GM23338 (cell line): ENCODE measurements around the gene DUS2. TPM values are rescaled to one million over a fixed set of nuclear protein-coding genes. Genes with fewer than 3 reads are reported as not detected.

ENCODE experiments used
- ATAC-seq: fragments of 200-7000 bp; cut with Tn5 transposase; 3 replicates; pipeline ENCODE4 v1.9.1; 2020
- DNase-seq: peaks from one replicate; pipeline ENCODE4 v3.0.0-alpha.2; 2015; ENCODE audit warnings: low spot score
- H2AFZ ChIP-seq: fragments of 200-600 bp; sonication (generic); 2 replicates; pipeline ENCODE4 v1.8.0; 2016; ENCODE audit warnings: antibody characterized with exemption, mild to moderate bottlenecking, moderate library complexity
- H3F3A ChIP-seq: fragments of 200-600 bp; sonication (generic); replicated peaks from 2 replicates; pipeline ENCODE4 v1.8.0; 2017; ENCODE audit warnings: antibody characterized with exemption, mixed run types, low read depth
- H3K27ac ChIP-seq: fragments of 200-600 bp; sonication (generic); 2 replicates; pipeline ENCODE4 v1.6.1; 2016; ENCODE audit warnings: low read depth
- H3K27me3 ChIP-seq: fragments of 200-600 bp; sonication (generic); 2 replicates; pipeline ENCODE4 v1.8.0; 2016; ENCODE audit warnings: mild to moderate bottlenecking, mixed run types, moderate library complexity; ENCODE audit not compliant: insufficient read depth
- H3K36me3 ChIP-seq: fragments of 200-600 bp; sonication (generic); 2 replicates; pipeline ENCODE4 v1.8.0; 2016; ENCODE audit warnings: mild to moderate bottlenecking; ENCODE audit not compliant: insufficient read depth
- H3K4me1 ChIP-seq: fragments of 200-600 bp; sonication (generic); 2 replicates; pipeline ENCODE4 v1.8.0; 2016; ENCODE audit warnings: mild to moderate bottlenecking, moderate library complexity; ENCODE audit not compliant: insufficient read depth
- H3K4me2 ChIP-seq: fragments of 200-600 bp; sonication (generic); 2 replicates; pipeline ENCODE4 v1.7.1; 2017; ENCODE audit warnings: mixed run types
- H3K4me3 ChIP-seq: fragments of 200-600 bp; sonication (generic); 2 replicates; pipeline ENCODE4 v1.6.1; 2016; ENCODE audit warnings: mixed run types
- H3K79me2 ChIP-seq: fragments of 200-600 bp; sonication (generic); replicated peaks from 2 replicates; pipeline ENCODE4 v1.8.0; 2017; ENCODE audit warnings: mild to moderate bottlenecking; ENCODE audit not compliant: insufficient read depth
- H3K9me2 ChIP-seq: fragments of 200-600 bp; sonication (generic); 2 replicates; pipeline ENCODE4 v1.8.0; 2017; ENCODE audit not compliant: insufficient read depth
- H4K20me1 ChIP-seq: fragments of 200-600 bp; sonication (generic); replicated peaks from 2 replicates; pipeline ENCODE4 v1.8.0; 2017; ENCODE audit warnings: mild to moderate bottlenecking; ENCODE audit not compliant: insufficient read depth
- H3K27ac Mint-ChIP-seq: 2 replicates; pipeline ENCODE4 v1.8.0; 2020; ENCODE audit warnings: inconsistent platforms, mild to moderate bottlenecking, moderate library complexity, mixed read lengths
- H3K27me3 Mint-ChIP-seq: 3 replicates; pipeline ENCODE4 v1.8.0; 2022; ENCODE audit warnings: low read depth, mild to moderate bottlenecking, moderate library complexity, mixed read lengths, inconsistent platforms; ENCODE audit not compliant: insufficient read depth, poor library complexity
- H3K36me3 Mint-ChIP-seq: 3 replicates; pipeline ENCODE4 v1.8.0; 2021; ENCODE audit warnings: low read depth, mild to moderate bottlenecking, inconsistent platforms, moderate library complexity, mixed read lengths
- H3K4me1 Mint-ChIP-seq: 3 replicates; pipeline ENCODE4 v1.8.0; 2020; ENCODE audit warnings: mild to moderate bottlenecking, inconsistent platforms, mixed read lengths
- H3K4me3 Mint-ChIP-seq: 3 replicates; pipeline ENCODE4 v1.8.0; 2021; ENCODE audit warnings: moderate library complexity, mild to moderate bottlenecking, inconsistent platforms, mixed read lengths
- H3K9me3 Mint-ChIP-seq: 3 replicates; pipeline ENCODE4 v1.8.0; 2020; ENCODE audit warnings: moderate library complexity, mild to moderate bottlenecking, inconsistent platforms, mixed read lengths
- EZH2phosphoT487 ChIP-seq: fragments of 200-600 bp; sonication (generic); IDR thresholded peaks from one replicate; pipeline ENCODE4 v1.8.1; 2018; ENCODE audit warnings: antibody characterized with exemption; ENCODE audit not compliant: unreplicated experiment
- polyA plus RNA-seq: library from polyadenylated mRNA; unstranded; fragments of >200 nt; fragmentation: Nextera tagmentation; extraction: Ambion mirVana; gene quantifications from 2 replicates; pipeline ENCODE4 v1.2.1, GENCODE V29; 2016
- total RNA-seq: library from RNA; depleted of rRNA; stranded (reverse); fragments of >200 nt; shearing (Covaris generic); gene quantifications from 2 replicates; pipeline ENCODE4 v1.2.3, GENCODE V29; 2014
- TF ChIP-seq, protein P1 (sequence below): fragments of 250-450 bp; sonication (Bioruptor Pico); IDR thresholded peaks from 2 replicates; pipeline ENCODE4 v1.5.0; 2020; ENCODE audit warnings: mild to moderate bottlenecking, moderate library complexity
- TF ChIP-seq, protein P2 (sequence below), 2 experiments: fragments of 200-600 bp in 1 of 2; sonication (generic) in 1 of 2; conservative IDR thresholded peaks; 2 replicates each; pipeline versions ENCODE4 v1.5.1 to v1.6.1; 2016 to 2017; ENCODE audit warnings: antibody characterized with exemption in 2 of 2, low read depth in 2 of 2, mild to moderate bottlenecking in 2 of 2, moderate library complexity in 1 of 2
- TF ChIP-seq, protein P3 (sequence below): IDR thresholded peaks from 2 replicates; pipeline ENCODE4 v1.6.1; 2016; ENCODE audit warnings: antibody characterized with exemption

Gene DUS2
- total and polyA plus RNA-seq, 2 experiments from 2014 or later = 13.3 to 26.4 TPM

DNA sequence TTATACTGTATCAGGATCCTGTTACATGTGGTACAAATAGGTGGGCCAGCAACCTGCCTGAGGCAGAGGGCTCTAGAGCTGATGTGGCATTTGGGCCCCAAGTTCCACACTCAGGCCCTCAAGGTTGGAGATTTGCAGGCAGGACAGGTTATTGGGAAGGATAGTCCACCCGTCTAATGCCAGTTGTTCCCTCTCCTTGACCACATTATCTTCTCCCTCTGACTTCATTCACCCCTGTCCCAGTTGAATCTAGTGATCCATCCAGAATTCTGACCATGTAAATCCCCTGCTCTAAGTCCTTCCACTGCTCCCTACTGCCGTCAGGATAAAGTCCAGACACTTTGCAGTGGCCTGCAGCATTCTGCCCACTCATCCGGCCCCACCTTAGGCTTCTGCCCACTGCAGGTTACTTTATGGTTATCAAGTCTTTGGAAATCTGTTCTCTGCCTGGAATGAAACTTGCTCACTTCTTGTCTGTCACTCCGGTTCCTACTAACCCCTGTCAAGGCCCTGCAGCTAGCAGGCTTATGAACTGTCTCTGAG is 60.2 kb downstream of the DUS2 start (continued):
- TF ChIP-seq, protein P1, sequence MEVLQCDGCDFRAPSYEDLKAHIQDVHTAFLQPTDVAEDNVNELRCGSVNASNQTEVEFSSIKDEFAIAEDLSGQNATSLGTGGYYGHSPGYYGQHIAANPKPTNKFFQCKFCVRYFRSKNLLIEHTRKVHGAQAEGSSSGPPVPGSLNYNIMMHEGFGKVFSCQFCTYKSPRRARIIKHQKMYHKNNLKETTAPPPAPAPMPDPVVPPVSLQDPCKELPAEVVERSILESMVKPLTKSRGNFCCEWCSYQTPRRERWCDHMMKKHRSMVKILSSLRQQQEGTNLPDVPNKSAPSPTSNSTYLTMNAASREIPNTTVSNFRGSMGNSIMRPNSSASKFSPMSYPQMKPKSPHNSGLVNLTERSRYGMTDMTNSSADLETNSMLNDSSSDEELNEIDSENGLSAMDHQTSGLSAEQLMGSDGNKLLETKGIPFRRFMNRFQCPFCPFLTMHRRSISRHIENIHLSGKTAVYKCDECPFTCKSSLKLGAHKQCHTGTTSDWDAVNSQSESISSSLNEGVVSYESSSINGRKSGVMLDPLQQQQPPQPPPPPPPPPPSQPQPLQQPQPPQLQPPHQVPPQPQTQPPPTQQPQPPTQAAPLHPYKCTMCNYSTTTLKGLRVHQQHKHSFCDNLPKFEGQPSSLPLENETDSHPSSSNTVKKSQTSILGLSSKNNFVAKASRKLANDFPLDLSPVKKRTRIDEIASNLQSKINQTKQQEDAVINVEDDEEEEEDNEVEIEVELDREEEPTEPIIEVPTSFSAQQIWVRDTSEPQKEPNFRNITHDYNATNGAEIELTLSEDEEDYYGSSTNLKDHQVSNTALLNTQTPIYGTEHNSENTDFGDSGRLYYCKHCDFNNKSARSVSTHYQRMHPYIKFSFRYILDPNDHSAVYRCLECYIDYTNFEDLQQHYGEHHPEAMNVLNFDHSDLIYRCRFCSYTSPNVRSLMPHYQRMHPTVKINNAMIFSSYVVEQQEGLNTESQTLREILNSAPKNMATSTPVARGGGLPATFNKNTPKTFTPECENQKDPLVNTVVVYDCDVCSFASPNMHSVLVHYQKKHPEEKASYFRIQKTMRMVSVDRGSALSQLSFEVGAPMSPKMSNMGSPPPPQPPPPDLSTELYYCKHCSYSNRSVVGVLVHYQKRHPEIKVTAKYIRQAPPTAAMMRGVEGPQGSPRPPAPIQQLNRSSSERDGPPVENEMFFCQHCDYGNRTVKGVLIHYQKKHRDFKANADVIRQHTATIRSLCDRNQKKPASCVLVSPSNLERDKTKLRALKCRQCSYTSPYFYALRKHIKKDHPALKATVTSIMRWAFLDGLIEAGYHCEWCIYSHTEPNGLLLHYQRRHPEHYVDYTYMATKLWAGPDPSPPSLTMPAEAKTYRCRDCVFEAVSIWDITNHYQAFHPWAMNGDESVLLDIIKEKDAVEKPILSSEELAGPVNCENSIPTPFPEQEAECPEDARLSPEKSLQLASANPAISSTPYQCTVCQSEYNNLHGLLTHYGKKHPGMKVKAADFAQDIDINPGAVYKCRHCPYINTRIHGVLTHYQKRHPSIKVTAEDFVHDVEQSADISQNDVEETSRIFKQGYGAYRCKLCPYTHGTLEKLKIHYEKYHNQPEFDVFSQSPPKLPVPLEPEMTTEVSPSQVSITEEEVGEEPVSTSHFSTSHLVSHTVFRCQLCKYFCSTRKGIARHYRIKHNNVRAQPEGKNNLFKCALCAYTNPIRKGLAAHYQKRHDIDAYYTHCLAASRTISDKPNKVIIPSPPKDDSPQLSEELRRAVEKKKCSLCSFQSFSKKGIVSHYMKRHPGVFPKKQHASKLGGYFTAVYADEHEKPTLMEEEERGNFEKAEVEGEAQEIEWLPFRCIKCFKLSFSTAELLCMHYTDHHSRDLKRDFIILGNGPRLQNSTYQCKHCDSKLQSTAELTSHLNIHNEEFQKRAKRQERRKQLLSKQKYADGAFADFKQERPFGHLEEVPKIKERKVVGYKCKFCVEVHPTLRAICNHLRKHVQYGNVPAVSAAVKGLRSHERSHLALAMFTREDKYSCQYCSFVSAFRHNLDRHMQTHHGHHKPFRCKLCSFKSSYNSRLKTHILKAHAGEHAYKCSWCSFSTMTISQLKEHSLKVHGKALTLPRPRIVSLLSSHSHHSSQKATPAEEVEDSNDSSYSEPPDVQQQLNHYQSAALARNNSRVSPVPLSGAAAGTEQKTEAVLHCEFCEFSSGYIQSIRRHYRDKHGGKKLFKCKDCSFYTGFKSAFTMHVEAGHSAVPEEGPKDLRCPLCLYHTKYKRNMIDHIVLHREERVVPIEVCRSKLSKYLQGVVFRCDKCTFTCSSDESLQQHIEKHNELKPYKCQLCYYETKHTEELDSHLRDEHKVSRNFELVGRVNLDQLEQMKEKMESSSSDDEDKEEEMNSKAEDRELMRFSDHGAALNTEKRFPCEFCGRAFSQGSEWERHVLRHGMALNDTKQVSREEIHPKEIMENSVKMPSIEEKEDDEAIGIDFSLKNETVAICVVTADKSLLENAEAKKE (CRISPR knock-in tag) = no peak

DNA sequence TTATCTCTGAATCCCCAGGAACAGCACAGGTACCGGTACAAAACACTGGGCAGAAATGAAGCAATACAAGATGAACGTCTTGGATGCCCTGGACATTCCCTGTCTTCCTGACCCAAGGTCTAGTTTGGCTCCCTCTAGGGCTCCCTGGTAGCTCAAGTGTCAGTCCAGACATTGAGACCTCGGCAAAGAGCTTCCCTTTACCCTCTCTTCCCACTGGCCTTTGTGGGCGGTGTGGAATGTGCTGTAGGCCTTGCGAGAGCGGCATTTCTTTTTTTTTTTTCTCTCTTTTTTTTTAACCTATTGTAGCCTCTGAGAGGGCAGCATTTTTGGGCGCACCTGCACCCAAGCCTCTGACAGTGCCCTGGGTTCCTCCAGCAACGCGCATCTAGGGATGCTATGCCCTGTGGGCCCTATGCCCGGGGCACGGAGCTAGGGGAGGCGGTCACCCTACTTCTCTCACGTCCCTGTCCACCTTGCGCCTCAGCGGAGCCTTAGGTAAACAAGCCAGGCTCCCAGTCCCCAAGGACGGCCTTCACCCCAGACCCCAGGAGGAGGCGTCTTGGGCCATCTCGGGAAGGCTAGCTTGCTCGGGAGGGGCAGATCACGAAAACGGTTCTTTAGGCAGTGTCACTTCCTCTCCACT is 60.9 kb downstream of the DUS2 start:
- H3K9me3 Mint-ChIP-seq = no peaks in the 10 kb centered on the region
- Histone ChIP-seq H3K36me3 (no peaks in the 10 kb centered on the region), H3K4me2 (peak overlapping the region; percentile 99), H3K79me2 (peaks cover 33% of the 10 kb centered on the region), H4K20me1 (peaks cover 19% of the 10 kb centered on the region), H3F3A (peaks cover 9% of the 10 kb centered on the region), H3K9me2 (no peaks in the 10 kb centered on the region), H3K4me1 (peaks cover 19% of the 10 kb centered on the region), H2AFZ (peak overlapping the region; percentile 98), H3K27me3 (no peaks in the 10 kb centered on the region), H3K4me3 (peak overlapping the region; percentile 60), H3K27ac (peak overlapping the region; percentile 98)
- peaks cover 16% of the 10 kb centered on the region for H3K4me1 Mint-ChIP-seq
- DNase-seq (peak; percentile 64), ATAC-seq (peak; percentile 25)
- H3K4me3 Mint-ChIP-seq = peak overlapping the region; percentile 86
- H3K36me3 Mint-ChIP-seq = no peaks in the 10 kb centered on the region; the same call in 2 of the 3 replicates
- peaks cover 12% of the 10 kb centered on the region for H3K27me3 Mint-ChIP-seq
- peak overlapping the region; percentile 59 for H3K27ac Mint-ChIP-seq
- TF ChIP-seq, protein P2, sequence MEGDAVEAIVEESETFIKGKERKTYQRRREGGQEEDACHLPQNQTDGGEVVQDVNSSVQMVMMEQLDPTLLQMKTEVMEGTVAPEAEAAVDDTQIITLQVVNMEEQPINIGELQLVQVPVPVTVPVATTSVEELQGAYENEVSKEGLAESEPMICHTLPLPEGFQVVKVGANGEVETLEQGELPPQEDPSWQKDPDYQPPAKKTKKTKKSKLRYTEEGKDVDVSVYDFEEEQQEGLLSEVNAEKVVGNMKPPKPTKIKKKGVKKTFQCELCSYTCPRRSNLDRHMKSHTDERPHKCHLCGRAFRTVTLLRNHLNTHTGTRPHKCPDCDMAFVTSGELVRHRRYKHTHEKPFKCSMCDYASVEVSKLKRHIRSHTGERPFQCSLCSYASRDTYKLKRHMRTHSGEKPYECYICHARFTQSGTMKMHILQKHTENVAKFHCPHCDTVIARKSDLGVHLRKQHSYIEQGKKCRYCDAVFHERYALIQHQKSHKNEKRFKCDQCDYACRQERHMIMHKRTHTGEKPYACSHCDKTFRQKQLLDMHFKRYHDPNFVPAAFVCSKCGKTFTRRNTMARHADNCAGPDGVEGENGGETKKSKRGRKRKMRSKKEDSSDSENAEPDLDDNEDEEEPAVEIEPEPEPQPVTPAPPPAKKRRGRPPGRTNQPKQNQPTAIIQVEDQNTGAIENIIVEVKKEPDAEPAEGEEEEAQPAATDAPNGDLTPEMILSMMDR (conservative IDR thresholded peaks at IDR 0.05; ENCODE audit: low read depth in 2 of 2) = peak; percentile 20 to 33; a peak in 3 of 4 replicates
- TF ChIP-seq EZH2phosphoT487 = no peak
- TF ChIP-seq, protein P3, sequence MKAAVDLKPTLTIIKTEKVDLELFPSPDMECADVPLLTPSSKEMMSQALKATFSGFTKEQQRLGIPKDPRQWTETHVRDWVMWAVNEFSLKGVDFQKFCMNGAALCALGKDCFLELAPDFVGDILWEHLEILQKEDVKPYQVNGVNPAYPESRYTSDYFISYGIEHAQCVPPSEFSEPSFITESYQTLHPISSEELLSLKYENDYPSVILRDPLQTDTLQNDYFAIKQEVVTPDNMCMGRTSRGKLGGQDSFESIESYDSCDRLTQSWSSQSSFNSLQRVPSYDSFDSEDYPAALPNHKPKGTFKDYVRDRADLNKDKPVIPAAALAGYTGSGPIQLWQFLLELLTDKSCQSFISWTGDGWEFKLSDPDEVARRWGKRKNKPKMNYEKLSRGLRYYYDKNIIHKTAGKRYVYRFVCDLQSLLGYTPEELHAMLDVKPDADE = no peak
- TF ChIP-seq, protein P1 (CRISPR knock-in tag) = no peak
